ENCODE results near the gene FTH1.

GRCh38 chr11:61959678-61960077, 7.8 kb downstream of the FTH1 start:
- TF ChIP-seq EZH2 (IDR thresholded peaks at IDR 0.05; ENCODE audit: borderline replicate concordance, low read length) (no peak), CTCF (IDR thresholded peaks at IDR 0.05; ENCODE audit: low read length) (no peak)
